ENCODE measurements around the gene PRCD.

DNA sequence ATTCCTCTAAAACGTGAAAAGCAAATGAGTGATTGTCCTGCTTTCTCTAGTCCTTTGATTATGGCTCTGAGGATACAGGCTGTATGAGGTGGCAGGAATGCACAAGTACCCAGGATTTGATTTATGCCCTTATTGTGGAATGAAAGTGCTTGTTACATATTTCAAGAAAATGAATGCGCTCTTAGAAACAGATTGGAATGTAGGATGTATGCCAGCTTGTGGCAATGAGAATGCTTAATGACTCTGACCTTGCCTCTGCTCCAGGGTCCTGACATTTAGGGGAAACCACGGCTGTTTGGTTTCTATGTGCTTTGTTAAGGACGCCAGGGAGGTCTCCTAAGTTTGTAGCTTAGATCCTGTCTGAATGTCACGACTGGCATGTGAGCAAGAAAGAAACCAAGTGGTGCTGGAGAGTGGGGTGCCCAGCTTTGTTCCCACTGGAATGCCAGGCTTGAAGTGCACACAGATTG is 22.0 kb downstream of the PRCD start:
- TF ChIP-seq REST (IDR thresholded peaks at IDR 0.05; ENCODE audit: borderline replicate concordance) (no peak), MXI1 (conservative IDR thresholded peaks at IDR 0.05; ENCODE audit: poor library complexity, severe bottlenecking) (no peak), EZH2 (IDR thresholded peaks at IDR 0.05; ENCODE audit: borderline replicate concordance, insufficient read depth, low read length, poor library complexity, severe bottlenecking) (no peak), EP300 (conservative IDR thresholded peaks at IDR 0.05; ENCODE audit: poor library complexity, severe bottlenecking) (no peak), POLR2AphosphoS5 (IDR thresholded peaks at IDR 0.05) (no peak), SMC3 (conservative IDR thresholded peaks at IDR 0.05; ENCODE audit: poor library complexity) (no peak)
- TF ChIP-seq, protein P1, sequence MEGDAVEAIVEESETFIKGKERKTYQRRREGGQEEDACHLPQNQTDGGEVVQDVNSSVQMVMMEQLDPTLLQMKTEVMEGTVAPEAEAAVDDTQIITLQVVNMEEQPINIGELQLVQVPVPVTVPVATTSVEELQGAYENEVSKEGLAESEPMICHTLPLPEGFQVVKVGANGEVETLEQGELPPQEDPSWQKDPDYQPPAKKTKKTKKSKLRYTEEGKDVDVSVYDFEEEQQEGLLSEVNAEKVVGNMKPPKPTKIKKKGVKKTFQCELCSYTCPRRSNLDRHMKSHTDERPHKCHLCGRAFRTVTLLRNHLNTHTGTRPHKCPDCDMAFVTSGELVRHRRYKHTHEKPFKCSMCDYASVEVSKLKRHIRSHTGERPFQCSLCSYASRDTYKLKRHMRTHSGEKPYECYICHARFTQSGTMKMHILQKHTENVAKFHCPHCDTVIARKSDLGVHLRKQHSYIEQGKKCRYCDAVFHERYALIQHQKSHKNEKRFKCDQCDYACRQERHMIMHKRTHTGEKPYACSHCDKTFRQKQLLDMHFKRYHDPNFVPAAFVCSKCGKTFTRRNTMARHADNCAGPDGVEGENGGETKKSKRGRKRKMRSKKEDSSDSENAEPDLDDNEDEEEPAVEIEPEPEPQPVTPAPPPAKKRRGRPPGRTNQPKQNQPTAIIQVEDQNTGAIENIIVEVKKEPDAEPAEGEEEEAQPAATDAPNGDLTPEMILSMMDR (IDR thresholded peaks at IDR 0.05; ENCODE audit: poor library complexity, severe bottlenecking), result no peak
